ENCODE data around the gene WDR82. TPM values are rescaled to one million over a fixed set of nuclear protein-coding genes. Genes with fewer than 3 reads are reported as not detected.

Gene WDR82
- total and polyA plus RNA-seq, 2 experiments from 2014 or later = 25.2 to 71.8 TPM

DNA sequence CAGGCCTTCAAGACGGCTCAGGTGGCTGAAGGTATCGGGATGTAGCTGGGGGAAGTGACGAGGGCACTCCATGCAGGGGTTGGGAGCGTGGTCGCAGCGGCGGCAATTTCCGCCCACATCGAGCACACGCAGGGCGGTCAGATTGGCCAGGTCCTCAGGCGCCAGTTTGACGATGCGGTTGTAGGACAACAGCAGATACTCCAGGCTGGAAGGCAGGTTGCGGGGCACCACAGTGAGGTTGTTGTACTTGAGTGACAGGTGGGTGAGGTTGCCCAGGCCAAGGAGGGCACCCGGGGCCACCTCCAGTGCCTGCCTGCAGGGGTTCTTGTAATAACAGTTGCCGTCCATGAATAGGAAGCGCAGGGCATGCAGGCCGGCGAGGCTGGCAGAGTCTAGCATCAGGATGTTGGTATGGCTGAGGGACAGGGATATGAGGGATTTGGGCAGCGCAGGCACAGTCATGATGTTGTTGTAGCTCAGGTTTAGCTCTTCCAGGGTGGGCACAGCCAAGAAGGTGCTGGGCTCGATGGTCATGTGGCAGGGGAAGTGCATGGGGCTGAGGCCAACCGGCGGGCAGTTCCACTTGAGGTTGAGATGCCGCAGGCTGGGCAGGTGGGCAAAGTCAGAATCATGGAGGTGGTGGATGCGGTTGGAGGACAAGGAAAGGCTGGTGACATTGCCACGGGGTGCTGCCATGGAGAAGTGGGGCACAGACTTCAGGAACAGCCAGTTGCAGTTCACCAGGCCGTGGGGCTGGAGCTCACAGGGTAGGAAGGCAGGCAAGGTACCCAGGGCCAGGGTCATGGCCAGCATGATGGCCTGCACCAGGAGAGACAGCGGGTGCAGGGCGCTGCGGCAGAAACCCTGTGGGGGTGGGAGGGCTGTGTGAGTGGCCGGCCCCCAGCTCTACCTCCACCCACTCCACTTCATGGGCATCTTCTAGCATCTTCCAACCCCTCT lies 54.7 kb downstream of the WDR82 start (continued):
- TF ChIP-seq, protein P1, sequence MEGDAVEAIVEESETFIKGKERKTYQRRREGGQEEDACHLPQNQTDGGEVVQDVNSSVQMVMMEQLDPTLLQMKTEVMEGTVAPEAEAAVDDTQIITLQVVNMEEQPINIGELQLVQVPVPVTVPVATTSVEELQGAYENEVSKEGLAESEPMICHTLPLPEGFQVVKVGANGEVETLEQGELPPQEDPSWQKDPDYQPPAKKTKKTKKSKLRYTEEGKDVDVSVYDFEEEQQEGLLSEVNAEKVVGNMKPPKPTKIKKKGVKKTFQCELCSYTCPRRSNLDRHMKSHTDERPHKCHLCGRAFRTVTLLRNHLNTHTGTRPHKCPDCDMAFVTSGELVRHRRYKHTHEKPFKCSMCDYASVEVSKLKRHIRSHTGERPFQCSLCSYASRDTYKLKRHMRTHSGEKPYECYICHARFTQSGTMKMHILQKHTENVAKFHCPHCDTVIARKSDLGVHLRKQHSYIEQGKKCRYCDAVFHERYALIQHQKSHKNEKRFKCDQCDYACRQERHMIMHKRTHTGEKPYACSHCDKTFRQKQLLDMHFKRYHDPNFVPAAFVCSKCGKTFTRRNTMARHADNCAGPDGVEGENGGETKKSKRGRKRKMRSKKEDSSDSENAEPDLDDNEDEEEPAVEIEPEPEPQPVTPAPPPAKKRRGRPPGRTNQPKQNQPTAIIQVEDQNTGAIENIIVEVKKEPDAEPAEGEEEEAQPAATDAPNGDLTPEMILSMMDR (conservative IDR thresholded peaks at IDR 0.05; ENCODE audit: low read depth in 2 of 2) = no peak
- no peak for TF ChIP-seq POLR2AphosphoS5 (IDR thresholded peaks at IDR 0.05; ENCODE audit: low read depth)

DNA sequence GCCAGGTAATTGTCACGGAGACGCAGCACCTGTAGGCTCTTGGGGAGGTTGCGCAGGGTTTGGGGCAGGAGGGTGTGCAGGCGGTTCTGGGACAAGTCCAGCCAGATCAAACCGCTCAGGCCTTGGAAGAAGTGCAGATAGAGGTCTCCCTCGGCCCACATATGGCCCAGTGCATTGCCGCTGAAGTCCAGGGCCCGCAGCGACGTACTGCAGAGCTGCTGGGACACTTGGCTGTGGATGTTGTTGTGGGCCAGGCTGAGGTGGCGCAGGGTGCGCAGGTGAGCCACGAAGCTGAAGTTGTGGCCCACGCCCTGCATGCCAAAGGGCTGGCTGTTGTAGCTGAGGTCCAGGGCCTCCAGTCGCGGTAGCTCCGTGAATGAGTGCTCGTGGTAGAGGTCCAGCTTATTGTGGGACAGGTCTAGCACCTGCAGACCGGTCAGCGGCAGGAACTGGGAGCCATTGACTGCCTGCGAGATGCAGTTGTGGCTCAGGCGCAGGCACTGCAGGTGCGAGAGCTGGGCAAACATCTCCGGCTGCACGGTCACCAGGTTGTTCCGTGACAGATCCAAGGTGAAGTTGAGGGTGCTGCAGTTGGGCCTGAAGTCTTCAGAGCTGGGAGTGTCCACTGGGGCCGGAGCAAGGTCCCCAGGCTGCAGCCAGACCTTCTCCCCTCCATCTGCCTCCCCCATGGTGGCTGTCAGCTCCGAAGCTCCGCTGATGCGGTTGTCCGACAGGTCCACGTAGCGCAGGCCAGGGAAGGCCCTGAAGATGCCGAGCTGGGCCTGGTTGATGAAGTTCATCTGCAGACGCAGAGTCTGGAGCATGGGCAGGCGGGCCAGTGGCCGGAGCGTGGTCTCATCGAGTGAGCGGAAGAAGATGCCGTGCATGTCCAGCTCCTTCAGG lies 55.9 kb downstream of the WDR82 start:
- H3K4me1 ChIP-seq (ENCODE audit: insufficient read depth) = peaks cover 3% of the 10 kb centered on the region
- DNase-seq (ENCODE audit: low spot score) (no peak), ATAC-seq (no peak)
- H3K27me3 ChIP-seq (ENCODE audit: insufficient read depth) = no peaks in the 10 kb centered on the region
- no peak overlapping the region for H3K4me3 Mint-ChIP-seq
- H3K4me1 Mint-ChIP-seq = peaks cover 11% of the 10 kb centered on the region
- H2AFZ ChIP-seq = no peak overlapping the region
- H3F3A ChIP-seq (replicated peaks; ENCODE audit: low read depth) = no peaks in the 10 kb centered on the region
- H3K9me2 ChIP-seq (ENCODE audit: insufficient read depth) = no peaks in the 10 kb centered on the region
- H3K9me3 Mint-ChIP-seq = no peaks in the 10 kb centered on the region
- peaks cover 15% of the 10 kb centered on the region for H3K27me3 Mint-ChIP-seq (ENCODE audit: insufficient read depth, low read depth, poor library complexity)
- H4K20me1 ChIP-seq (replicated peaks; ENCODE audit: insufficient read depth) = no peaks in the 10 kb centered on the region
- no peak overlapping the region for H3K4me3 ChIP-seq
- H3K79me2 ChIP-seq (replicated peaks; ENCODE audit: insufficient read depth) = no peaks in the 10 kb centered on the region
- H3K27ac ChIP-seq (ENCODE audit: low read depth) = no peak overlapping the region
- no peaks in the 10 kb centered on the region for H3K36me3 ChIP-seq (ENCODE audit: insufficient read depth)
- no peaks in the 10 kb centered on the region; the same call in 2 of the 3 replicates for H3K36me3 Mint-ChIP-seq (ENCODE audit: low read depth)
- H3K27ac Mint-ChIP-seq = no peak overlapping the region
- no peak overlapping the region for H3K4me2 ChIP-seq
- no peak for TF ChIP-seq NANOG (IDR thresholded peaks at IDR 0.05; ENCODE audit: borderline replicate concordance)
- TF ChIP-seq JUNB (IDR thresholded peaks at IDR 0.05; ENCODE audit: unreplicated experiment) = no peak
- TF ChIP-seq, protein P2, sequence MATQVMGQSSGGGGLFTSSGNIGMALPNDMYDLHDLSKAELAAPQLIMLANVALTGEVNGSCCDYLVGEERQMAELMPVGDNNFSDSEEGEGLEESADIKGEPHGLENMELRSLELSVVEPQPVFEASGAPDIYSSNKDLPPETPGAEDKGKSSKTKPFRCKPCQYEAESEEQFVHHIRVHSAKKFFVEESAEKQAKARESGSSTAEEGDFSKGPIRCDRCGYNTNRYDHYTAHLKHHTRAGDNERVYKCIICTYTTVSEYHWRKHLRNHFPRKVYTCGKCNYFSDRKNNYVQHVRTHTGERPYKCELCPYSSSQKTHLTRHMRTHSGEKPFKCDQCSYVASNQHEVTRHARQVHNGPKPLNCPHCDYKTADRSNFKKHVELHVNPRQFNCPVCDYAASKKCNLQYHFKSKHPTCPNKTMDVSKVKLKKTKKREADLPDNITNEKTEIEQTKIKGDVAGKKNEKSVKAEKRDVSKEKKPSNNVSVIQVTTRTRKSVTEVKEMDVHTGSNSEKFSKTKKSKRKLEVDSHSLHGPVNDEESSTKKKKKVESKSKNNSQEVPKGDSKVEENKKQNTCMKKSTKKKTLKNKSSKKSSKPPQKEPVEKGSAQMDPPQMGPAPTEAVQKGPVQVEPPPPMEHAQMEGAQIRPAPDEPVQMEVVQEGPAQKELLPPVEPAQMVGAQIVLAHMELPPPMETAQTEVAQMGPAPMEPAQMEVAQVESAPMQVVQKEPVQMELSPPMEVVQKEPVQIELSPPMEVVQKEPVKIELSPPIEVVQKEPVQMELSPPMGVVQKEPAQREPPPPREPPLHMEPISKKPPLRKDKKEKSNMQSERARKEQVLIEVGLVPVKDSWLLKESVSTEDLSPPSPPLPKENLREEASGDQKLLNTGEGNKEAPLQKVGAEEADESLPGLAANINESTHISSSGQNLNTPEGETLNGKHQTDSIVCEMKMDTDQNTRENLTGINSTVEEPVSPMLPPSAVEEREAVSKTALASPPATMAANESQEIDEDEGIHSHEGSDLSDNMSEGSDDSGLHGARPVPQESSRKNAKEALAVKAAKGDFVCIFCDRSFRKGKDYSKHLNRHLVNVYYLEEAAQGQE (IDR thresholded peaks at IDR 0.05; ENCODE audit: unreplicated experiment) = no peak
- TF ChIP-seq, protein P3, sequence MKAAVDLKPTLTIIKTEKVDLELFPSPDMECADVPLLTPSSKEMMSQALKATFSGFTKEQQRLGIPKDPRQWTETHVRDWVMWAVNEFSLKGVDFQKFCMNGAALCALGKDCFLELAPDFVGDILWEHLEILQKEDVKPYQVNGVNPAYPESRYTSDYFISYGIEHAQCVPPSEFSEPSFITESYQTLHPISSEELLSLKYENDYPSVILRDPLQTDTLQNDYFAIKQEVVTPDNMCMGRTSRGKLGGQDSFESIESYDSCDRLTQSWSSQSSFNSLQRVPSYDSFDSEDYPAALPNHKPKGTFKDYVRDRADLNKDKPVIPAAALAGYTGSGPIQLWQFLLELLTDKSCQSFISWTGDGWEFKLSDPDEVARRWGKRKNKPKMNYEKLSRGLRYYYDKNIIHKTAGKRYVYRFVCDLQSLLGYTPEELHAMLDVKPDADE (IDR thresholded peaks at IDR 0.05) = no peak
- TF ChIP-seq ZNF331 (CRISPR knock-in tag; IDR thresholded peaks at IDR 0.05; ENCODE audit: low read depth) = no peak
- TF ChIP-seq, protein P4, sequence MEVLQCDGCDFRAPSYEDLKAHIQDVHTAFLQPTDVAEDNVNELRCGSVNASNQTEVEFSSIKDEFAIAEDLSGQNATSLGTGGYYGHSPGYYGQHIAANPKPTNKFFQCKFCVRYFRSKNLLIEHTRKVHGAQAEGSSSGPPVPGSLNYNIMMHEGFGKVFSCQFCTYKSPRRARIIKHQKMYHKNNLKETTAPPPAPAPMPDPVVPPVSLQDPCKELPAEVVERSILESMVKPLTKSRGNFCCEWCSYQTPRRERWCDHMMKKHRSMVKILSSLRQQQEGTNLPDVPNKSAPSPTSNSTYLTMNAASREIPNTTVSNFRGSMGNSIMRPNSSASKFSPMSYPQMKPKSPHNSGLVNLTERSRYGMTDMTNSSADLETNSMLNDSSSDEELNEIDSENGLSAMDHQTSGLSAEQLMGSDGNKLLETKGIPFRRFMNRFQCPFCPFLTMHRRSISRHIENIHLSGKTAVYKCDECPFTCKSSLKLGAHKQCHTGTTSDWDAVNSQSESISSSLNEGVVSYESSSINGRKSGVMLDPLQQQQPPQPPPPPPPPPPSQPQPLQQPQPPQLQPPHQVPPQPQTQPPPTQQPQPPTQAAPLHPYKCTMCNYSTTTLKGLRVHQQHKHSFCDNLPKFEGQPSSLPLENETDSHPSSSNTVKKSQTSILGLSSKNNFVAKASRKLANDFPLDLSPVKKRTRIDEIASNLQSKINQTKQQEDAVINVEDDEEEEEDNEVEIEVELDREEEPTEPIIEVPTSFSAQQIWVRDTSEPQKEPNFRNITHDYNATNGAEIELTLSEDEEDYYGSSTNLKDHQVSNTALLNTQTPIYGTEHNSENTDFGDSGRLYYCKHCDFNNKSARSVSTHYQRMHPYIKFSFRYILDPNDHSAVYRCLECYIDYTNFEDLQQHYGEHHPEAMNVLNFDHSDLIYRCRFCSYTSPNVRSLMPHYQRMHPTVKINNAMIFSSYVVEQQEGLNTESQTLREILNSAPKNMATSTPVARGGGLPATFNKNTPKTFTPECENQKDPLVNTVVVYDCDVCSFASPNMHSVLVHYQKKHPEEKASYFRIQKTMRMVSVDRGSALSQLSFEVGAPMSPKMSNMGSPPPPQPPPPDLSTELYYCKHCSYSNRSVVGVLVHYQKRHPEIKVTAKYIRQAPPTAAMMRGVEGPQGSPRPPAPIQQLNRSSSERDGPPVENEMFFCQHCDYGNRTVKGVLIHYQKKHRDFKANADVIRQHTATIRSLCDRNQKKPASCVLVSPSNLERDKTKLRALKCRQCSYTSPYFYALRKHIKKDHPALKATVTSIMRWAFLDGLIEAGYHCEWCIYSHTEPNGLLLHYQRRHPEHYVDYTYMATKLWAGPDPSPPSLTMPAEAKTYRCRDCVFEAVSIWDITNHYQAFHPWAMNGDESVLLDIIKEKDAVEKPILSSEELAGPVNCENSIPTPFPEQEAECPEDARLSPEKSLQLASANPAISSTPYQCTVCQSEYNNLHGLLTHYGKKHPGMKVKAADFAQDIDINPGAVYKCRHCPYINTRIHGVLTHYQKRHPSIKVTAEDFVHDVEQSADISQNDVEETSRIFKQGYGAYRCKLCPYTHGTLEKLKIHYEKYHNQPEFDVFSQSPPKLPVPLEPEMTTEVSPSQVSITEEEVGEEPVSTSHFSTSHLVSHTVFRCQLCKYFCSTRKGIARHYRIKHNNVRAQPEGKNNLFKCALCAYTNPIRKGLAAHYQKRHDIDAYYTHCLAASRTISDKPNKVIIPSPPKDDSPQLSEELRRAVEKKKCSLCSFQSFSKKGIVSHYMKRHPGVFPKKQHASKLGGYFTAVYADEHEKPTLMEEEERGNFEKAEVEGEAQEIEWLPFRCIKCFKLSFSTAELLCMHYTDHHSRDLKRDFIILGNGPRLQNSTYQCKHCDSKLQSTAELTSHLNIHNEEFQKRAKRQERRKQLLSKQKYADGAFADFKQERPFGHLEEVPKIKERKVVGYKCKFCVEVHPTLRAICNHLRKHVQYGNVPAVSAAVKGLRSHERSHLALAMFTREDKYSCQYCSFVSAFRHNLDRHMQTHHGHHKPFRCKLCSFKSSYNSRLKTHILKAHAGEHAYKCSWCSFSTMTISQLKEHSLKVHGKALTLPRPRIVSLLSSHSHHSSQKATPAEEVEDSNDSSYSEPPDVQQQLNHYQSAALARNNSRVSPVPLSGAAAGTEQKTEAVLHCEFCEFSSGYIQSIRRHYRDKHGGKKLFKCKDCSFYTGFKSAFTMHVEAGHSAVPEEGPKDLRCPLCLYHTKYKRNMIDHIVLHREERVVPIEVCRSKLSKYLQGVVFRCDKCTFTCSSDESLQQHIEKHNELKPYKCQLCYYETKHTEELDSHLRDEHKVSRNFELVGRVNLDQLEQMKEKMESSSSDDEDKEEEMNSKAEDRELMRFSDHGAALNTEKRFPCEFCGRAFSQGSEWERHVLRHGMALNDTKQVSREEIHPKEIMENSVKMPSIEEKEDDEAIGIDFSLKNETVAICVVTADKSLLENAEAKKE (CRISPR knock-in tag; IDR thresholded peaks at IDR 0.05) = no peak
- no peak for TF ChIP-seq EZH2 (IDR thresholded peaks at IDR 0.05; ENCODE audit: low read depth, unreplicated experiment)

Measured in GM23338 (cell line).